GM18951 (cell line): Measurements from ENCODE around the gene CHCHD3.

Source experiments
- POLR2A ChIP-seq: IDR thresholded peaks from 4 replicates; pipeline ENCODE4 v1.6.1; 2011; ENCODE audit warnings: mild to moderate bottlenecking; ENCODE audit not compliant: insufficient read length, insufficient read depth; ENCODE audit errors: extremely low read depth
- in situ Hi-C: fragments of 300-500 bp; cut with MboI; formaldehyde crosslinking; loops from one replicate; pipeline ENCODE4 v1.12.0; 2022; ENCODE audit warnings: low sequenced_read_pairs, mixed read lengths, inconsistent platforms; ENCODE audit not compliant: unreplicated experiment

Gene CHCHD3

GRCh38 chr7:132953468-132953867 lies 128.4 kb downstream of the CHCHD3 start:
- in situ Hi-C loops = no loop called here
- TF ChIP-seq POLR2A = no peak

GRCh38 chr7:132950725-132951124 lies 131.2 kb downstream of the CHCHD3 start:
- in situ Hi-C loops = no loop called here
- TF ChIP-seq POLR2A = no peak

DNA sequence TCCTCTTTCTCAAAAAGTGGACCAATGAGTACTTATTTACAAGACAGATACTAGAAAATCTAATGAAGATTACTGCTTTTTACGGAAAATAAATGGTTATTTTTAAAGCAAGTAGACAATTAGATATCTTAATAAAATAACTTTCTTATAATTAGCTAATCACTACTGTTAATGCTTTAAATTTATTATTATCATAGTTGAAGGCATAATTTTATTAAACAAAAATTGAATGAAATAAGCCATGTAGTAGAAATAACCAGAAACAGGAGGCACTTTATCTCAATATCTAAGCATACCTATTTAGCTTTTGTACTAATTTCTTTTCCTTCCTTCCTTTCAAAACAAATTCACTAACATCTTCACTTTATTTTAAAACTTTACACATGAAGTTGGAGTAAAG lies 134.9 kb downstream of the CHCHD3 start:
- no peak for TF ChIP-seq POLR2A
- in situ Hi-C loops = no loop called here

- no peak for TF ChIP-seq POLR2A
- in situ Hi-C loops = no loop called here
Measured at GRCh38 chr7:132944774-132945173, 137.1 kb downstream of the CHCHD3 start.

DNA sequence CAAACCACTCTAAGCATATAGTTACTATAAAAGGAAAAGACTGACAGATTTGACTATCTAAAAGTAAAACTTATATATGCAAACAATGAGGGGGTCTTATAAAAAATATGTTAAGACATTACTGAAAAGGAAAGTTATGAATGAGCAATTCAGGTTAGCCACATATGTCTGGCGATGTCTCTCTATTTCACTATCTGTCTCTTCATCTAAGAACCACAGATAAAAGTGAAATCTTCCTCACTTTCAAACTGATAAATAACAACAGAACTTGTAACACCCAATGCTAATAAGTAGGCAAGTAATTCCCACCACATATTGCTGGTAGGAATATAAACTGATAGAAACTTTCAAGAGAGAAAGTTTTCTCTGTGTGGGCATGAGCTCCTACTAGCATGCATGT lies 138.2 kb downstream of the CHCHD3 start:
- in situ Hi-C loops = no loop called here
- no peak for TF ChIP-seq POLR2A

DNA sequence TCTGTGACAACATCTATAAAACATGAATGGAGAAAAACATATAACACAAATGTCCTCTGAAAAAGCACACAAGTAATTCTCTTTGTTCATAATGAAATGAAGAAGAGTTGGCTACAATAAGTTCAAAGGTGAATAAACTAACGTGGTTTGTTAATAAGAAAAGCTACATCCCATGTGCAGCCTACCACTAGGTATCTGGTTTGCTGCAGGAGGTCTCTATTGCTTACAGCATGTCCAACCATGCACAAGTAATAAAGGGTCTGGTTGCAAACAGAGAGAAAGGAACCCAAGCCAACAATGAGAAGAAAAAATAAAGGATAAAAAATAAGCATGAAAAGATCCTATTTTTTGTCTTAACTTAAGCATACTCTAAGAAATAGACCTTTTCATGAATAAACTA lies 139.2 kb downstream of the CHCHD3 start:
- TF ChIP-seq POLR2A = no peak
- in situ Hi-C loops = no loop called here

DNA sequence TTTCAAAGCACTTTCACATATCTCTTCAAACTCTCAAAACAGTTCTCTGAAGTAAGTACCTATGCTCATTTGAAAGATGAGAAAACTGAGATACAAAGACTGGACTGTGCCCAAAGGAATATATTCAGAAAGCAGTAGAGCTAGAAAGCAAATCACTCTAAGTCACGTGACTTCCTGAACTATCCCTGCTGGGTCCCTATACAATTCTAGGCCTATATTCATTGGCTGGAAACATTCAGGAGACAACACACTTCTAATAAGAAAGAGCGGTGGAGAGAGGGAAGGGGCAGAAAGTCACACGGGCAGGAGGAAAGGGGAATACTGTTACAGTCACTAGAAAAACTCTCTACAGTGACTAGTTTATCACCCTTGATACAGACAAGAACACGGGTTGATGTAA lies 140.0 kb downstream of the CHCHD3 start:
- no peak for TF ChIP-seq POLR2A
- in situ Hi-C loops = no loop called here

- in situ Hi-C loops = no loop called here
- TF ChIP-seq POLR2A = no peak
Measured at GRCh38 chr7:132941428-132941827, 140.5 kb downstream of the CHCHD3 start.

DNA sequence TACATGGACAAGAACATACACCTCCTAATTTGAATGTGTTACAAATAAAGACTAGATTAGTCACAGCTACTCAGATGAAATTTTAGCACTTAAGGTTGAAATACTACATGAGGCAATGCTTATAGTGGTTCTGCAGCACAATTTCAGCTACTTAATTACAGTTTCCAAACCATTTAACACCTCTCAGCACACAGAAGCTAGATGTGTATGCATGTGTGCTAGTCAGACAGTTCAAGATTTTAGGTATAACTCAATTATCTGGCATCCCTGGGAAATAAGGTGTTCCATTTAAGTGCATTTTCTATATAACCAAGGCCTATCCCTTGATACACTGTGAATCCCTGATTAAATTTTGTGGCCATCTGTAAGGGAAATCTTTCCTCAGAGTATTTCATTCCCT lies 141.8 kb downstream of the CHCHD3 start:
- TF ChIP-seq POLR2A = no peak

GRCh38 chr7:132939495-132939894 lies 142.4 kb downstream of the CHCHD3 start:
- in situ Hi-C loops = no loop called here

More for the DNA sequence above, 141.8 kb downstream of the CHCHD3 start:
- in situ Hi-C loops = no loop called here

DNA sequence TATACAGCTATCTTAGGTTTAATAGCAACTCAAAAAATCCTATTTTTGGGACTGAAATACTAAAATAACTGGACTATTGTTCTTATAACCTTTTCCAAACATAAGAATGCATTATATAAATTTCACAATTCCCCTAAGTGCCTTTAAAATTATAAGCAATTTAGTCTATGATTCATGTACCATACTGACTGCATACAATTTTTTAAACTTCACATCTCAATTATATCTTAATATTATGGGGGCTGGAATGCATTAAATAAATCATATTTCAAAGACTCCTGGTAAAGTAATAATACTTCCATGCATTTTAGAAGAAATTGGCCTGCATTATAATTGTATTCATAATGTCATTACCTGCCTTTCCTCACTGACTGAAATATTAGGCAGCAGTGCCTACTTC lies 144.6 kb downstream of the CHCHD3 start:
- in situ Hi-C loops = no loop called here
- TF ChIP-seq POLR2A = no peak

More at GRCh38 chr7:132939495-132939894, 142.4 kb downstream of the CHCHD3 start:
- TF ChIP-seq POLR2A = no peak

DNA sequence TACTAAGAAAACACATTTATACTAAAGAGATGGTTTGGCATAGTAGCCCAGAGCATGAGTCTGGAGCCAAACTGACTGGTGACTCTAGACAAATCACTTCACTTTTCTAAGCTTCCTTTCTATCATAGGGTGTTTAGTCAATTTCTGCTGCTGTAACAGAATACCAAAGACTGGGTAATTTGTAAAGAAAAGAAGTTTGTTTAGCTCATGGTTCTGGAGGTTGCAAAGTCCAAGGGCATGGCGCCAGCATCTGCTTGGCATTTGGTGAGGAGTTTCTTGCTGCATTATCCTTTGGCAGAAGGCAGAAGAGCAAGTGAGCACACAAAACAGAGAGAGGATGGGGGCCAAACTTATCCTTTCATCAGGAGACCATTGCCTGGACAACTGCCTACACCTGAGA lies 146.3 kb downstream of the CHCHD3 start:
- TF ChIP-seq POLR2A = no peak
- in situ Hi-C loops = no loop called here

- TF ChIP-seq POLR2A = no peak
- in situ Hi-C loops = no loop called here
Measured at GRCh38 chr7:132934017-132934416, 147.9 kb downstream of the CHCHD3 start.

- in situ Hi-C loops = no loop called here
- no peak for TF ChIP-seq POLR2A
Measured at GRCh38 chr7:132933072-132933458, 148.8 kb downstream of the CHCHD3 start.
